HCT116 (cell line): ENCODE measurements around the gene VTN. TPM values are rescaled to one million over a fixed set of nuclear protein-coding genes. Genes with fewer than 3 reads are reported as not detected.

Experiments
- ATAC-seq: fragments of 200-7000 bp; cut with Tn5 transposase; 2 replicates; pipeline ENCODE4 v1.9.1; 2020; ENCODE audit warnings: mild to moderate bottlenecking, moderate library complexity
- BruUV-seq: library from RNA; stranded (reverse); fragments of 400-500 nt; replicated peaks from 2 replicates; lab custom pipeline; 2021; lab: Mats Ljungman, UMichigan
- CTCF ChIA-PET: fragments of 300-600 bp; sonication (Branson Sonifier 250); formaldehyde crosslinking; loops from one replicate; lab custom pipeline; 2021; ENCODE audit warnings: antibody characterized with exemption; lab: Charles Lee
- POLR2A ChIA-PET: fragments of 300-600, 350-600 bp; sonication (Branson Sonifier 250); formaldehyde crosslinking; loops from one replicate; lab custom pipeline; 2021; ENCODE audit warnings: antibody characterized with exemption; lab: Charles Lee
- RAD21 ChIA-PET, 2 experiments: fragments of 300-600 bp; sonication (Branson Sonifier 250); formaldehyde crosslinking; loops; one replicate each; lab custom pipeline; 2023; ENCODE audit warnings: low total read pairs in 2 of 2; ENCODE audit not compliant: uncharacterized antibody in 2 of 2, unreplicated experiment in 2 of 2, low non-redundant PET in 1 of 2; lab: Charles Lee
- DNase-seq: peaks from one replicate; pipeline ENCODE4 v3.0.0-alpha.2; 2010; ENCODE audit warnings: low read depth, low spot score
- H2AFZ ChIP-seq: fragments of 200-600 bp; shearing (Covaris generic), sonication (generic); 2 replicates; pipeline ENCODE4 v1.6.1; 2017; ENCODE audit warnings: low read depth, mixed run types, mixed read lengths, antibody characterized with exemption, low read length; ENCODE audit not compliant: poor library complexity, severe bottlenecking
- H3K27ac ChIP-seq: 2 replicates; pipeline ENCODE4 v1.5.1; 2012; ENCODE audit warnings: low read depth, low read length
- H3K27me3 ChIP-seq: fragments of 200-600 bp; sonication (generic); 2 replicates; pipeline ENCODE4 v1.6.1; 2016; ENCODE audit warnings: mixed run types, low read length, mixed read lengths; ENCODE audit not compliant: insufficient read depth
- H3K36me3 ChIP-seq, 2 experiments: fragments of 200-500 bp in 1 of 2; fragments of 200-600 bp in 1 of 2; sonication (Bioruptor generic) in 1 of 2; sonication (generic) in 1 of 2; 2 replicates each; pipeline versions ENCODE4 v1.5.1 to v1.6.1; 2014 to 2016; ENCODE audit warnings: low read length in 2 of 2, inconsistent platforms in 1 of 2, mixed read lengths in 1 of 2, mixed run types in 1 of 2; ENCODE audit not compliant: insufficient read depth in 2 of 2, control insufficient read depth in 1 of 2
- H3K4me1 ChIP-seq, 2 experiments: fragments of 200-600 bp in 1 of 2; sonication (generic) in 1 of 2; 2 replicates each; pipeline versions ENCODE4 v1.5.1 to v1.6.1; 2012 to 2017; ENCODE audit warnings: low read length in 2 of 2, inconsistent platforms in 1 of 2, mild to moderate bottlenecking in 1 of 2, mixed read lengths in 1 of 2, mixed run types in 1 of 2, moderate library complexity in 1 of 2; ENCODE audit not compliant: insufficient read depth in 2 of 2, control insufficient read depth in 1 of 2
- H3K4me2 ChIP-seq: fragments of 200-600 bp; sonication (generic); 2 replicates; pipeline ENCODE4 v1.6.1; 2017; ENCODE audit warnings: mixed run types, low read length, mixed read lengths
- H3K4me3 ChIP-seq, 2 experiments: fragments of 200-600 bp in 1 of 2; sonication (generic) in 1 of 2; replicated peaks in 1 of 2; 2 replicates each; pipeline ENCODE4 v1.5.1; 2011 to 2016; ENCODE audit warnings: low read length in 2 of 2, control low read depth in 1 of 2, low read depth in 1 of 2, mild to moderate bottlenecking in 1 of 2, mixed read lengths in 1 of 2, mixed run types in 1 of 2
- H3K79me2 ChIP-seq: fragments of 200-600 bp; sonication (generic); 2 replicates; pipeline ENCODE4 v1.6.1; 2017; ENCODE audit warnings: mild to moderate bottlenecking, mixed run types, low read length, moderate library complexity, mixed read lengths; ENCODE audit not compliant: insufficient read depth
- H3K9ac ChIP-seq: fragments of 200-600 bp; sonication (generic); 2 replicates; pipeline ENCODE4 v1.6.1; 2016; ENCODE audit warnings: low read length, mixed read lengths
- H3K9me2 ChIP-seq: fragments of 200-600 bp; sonication (generic), shearing (Covaris generic); 2 replicates; pipeline ENCODE4 v1.6.1; 2017; ENCODE audit warnings: mixed run types, mild to moderate bottlenecking, moderate library complexity; ENCODE audit not compliant: insufficient read depth
- H3K9me3 ChIP-seq, 2 experiments: fragments of 200-500 bp in 1 of 2; fragments of 200-600 bp in 1 of 2; sonication (Bioruptor generic) in 1 of 2; sonication (generic) in 1 of 2; 2 replicates each; pipeline ENCODE4 v1.6.1; 2014 to 2017; ENCODE audit warnings: low read length in 2 of 2, mixed read lengths in 2 of 2, inconsistent platforms in 1 of 2, low read depth in 1 of 2, mild to moderate bottlenecking in 1 of 2, mixed run types in 1 of 2, moderate library complexity in 1 of 2; ENCODE audit not compliant: control insufficient read depth in 1 of 2, insufficient read depth in 1 of 2
- H4K20me1 ChIP-seq: fragments of 200-600 bp; sonication (generic), shearing (Covaris generic); 2 replicates; pipeline ENCODE4 v1.6.1; 2017; ENCODE audit warnings: mixed run types, mild to moderate bottlenecking, moderate library complexity; ENCODE audit not compliant: insufficient read depth
- EZH2 ChIP-seq: fragments of 200-600 bp; sonication (generic); IDR thresholded peaks from 2 replicates; pipeline ENCODE4 v1.6.1; 2017; ENCODE audit warnings: antibody characterized with exemption, mixed run types
- EZH2phosphoT487 ChIP-seq: fragments of 200-600 bp; IDR thresholded peaks from 2 replicates; pipeline ENCODE4 v1.6.1; 2018; ENCODE audit warnings: antibody characterized with exemption, borderline replicate concordance
- JUND ChIP-seq: IDR thresholded peaks from 2 replicates; pipeline ENCODE4 v1.6.1; 2012
- RAD21 ChIP-seq: IDR thresholded peaks from 2 replicates; pipeline ENCODE4 v1.6.1; 2012; ENCODE audit warnings: low read depth, mild to moderate bottlenecking
- SRF ChIP-seq: IDR thresholded peaks from 2 replicates; pipeline ENCODE4 v1.6.1; 2012; ENCODE audit warnings: low read depth
- YY1 ChIP-seq: IDR thresholded peaks from 2 replicates; pipeline ENCODE4 v1.6.1; 2011; ENCODE audit warnings: low read length, low read depth, moderate library complexity, mild to moderate bottlenecking; ENCODE audit not compliant: insufficient replicate concordance; ENCODE audit errors: extremely low read depth
- ZFX ChIP-seq: fragments of 450-650 bp; IDR thresholded peaks from 2 replicates; pipeline ENCODE4 v1.6.1; 2017
- ZNF274 ChIP-seq: fragments of 200-500 bp; sonication (Bioruptor generic); IDR thresholded peaks from 2 replicates; pipeline ENCODE4 v1.6.1; 2014; ENCODE audit warnings: mild to moderate bottlenecking, low read depth, low read length, inconsistent platforms
- intact Hi-C: fragments of 100-400 bp; cut with micrococcal nuclease; formaldehyde crosslinking; loops from 2 replicates; pipeline ENCODE4 v1.10.0; 2022
- total RNA-seq: library from RNA; stranded (reverse); gene quantifications from one replicate; pipeline ENCODE4 v1.2.1, GENCODE V29; 2021; ENCODE audit not compliant: unreplicated experiment
- TF ChIP-seq, protein P1 (sequence below), 3 experiments: fragments of 200-600 bp in 1 of 3; sonication (generic) in 1 of 3; IDR thresholded peaks in 2 of 3; conservative IDR thresholded peaks in 1 of 3; 2 replicates each; pipeline ENCODE4 v1.5.1; 2012 to 2017; ENCODE audit warnings: low read depth in 2 of 3, low read length in 2 of 3, antibody characterized with exemption in 1 of 3, borderline replicate concordance in 1 of 3, control low read depth in 1 of 3, mild to moderate bottlenecking in 1 of 3, mixed read lengths in 1 of 3, mixed run types in 1 of 3, moderate library complexity in 1 of 3; ENCODE audit not compliant: insufficient read depth in 1 of 3
- TF ChIP-seq, protein P2 (sequence below): IDR thresholded peaks from 2 replicates; pipeline ENCODE4 v1.6.1; 2012; ENCODE audit warnings: low read depth

Gene VTN
- total RNA-seq, 1 experiment from 2014 or later, result 1.5 TPM

DNA sequence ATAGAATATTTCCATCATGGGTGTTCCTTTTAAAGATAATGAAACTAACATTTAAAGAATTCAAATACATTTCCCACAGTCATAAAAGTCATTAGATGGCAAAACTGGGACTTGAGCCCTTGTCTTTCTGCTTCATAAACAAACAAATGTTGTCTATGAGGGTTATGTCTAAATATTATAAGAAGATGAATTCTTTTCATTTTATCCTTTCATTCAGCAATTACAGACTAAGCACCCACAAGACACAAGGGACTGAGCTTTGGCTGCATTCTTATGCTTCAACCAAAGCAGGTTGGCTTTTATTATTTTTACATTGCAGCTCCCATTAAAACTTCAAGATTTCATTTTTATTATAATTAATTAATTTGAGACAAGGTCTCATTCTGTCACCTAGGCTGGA is 16.3 kb upstream of the VTN start:
- Histone ChIP-seq H3K4me3 (no peak overlapping the region), H2AFZ (no peak overlapping the region), H3K9ac (no peak overlapping the region), H3K4me2 (no peak overlapping the region), H3K9me3 (no peaks in the 10 kb centered on the region), H3K36me3 (no peaks in the 10 kb centered on the region), H3K27me3 (no peaks in the 10 kb centered on the region), H3K9me2 (no peaks in the 10 kb centered on the region), H4K20me1 (no peaks in the 10 kb centered on the region), H3K4me1 (no peaks in the 10 kb centered on the region), H3K27ac (no peak overlapping the region), H3K79me2 (no peaks in the 10 kb centered on the region)
- ChIA-PET RAD21 (no interaction called here), CTCF (interaction anchor here (1.4 kb wide), 1 partner anchor 30 kb away, joined by 3 read pairs; no protein-coding TSS in a partner anchor), POLR2A (no interaction called here)
- BruUV-seq, result no TSS peak
- intact Hi-C loops, result no loop called here
- DNase-seq, result no peak
- no peak for ATAC-seq
- TF ChIP-seq EZH2, result no peak
- TF ChIP-seq, protein P1, sequence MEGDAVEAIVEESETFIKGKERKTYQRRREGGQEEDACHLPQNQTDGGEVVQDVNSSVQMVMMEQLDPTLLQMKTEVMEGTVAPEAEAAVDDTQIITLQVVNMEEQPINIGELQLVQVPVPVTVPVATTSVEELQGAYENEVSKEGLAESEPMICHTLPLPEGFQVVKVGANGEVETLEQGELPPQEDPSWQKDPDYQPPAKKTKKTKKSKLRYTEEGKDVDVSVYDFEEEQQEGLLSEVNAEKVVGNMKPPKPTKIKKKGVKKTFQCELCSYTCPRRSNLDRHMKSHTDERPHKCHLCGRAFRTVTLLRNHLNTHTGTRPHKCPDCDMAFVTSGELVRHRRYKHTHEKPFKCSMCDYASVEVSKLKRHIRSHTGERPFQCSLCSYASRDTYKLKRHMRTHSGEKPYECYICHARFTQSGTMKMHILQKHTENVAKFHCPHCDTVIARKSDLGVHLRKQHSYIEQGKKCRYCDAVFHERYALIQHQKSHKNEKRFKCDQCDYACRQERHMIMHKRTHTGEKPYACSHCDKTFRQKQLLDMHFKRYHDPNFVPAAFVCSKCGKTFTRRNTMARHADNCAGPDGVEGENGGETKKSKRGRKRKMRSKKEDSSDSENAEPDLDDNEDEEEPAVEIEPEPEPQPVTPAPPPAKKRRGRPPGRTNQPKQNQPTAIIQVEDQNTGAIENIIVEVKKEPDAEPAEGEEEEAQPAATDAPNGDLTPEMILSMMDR (IDR thresholded peaks at IDR 0.05 in 2 of 3, conservative IDR thresholded peaks at IDR 0.05 in 1 of 3; ENCODE audit: borderline replicate concordance in 1 of 3, insufficient read depth in 1 of 3, low read depth in 2 of 3, low read length in 2 of 3), result no peak
- no peak for TF ChIP-seq ZFX
- no peak for TF ChIP-seq JUND
- TF ChIP-seq RAD21, result no peak
- no peak for TF ChIP-seq SRF
- TF ChIP-seq ZNF274, result no peak
- TF ChIP-seq, protein P2, sequence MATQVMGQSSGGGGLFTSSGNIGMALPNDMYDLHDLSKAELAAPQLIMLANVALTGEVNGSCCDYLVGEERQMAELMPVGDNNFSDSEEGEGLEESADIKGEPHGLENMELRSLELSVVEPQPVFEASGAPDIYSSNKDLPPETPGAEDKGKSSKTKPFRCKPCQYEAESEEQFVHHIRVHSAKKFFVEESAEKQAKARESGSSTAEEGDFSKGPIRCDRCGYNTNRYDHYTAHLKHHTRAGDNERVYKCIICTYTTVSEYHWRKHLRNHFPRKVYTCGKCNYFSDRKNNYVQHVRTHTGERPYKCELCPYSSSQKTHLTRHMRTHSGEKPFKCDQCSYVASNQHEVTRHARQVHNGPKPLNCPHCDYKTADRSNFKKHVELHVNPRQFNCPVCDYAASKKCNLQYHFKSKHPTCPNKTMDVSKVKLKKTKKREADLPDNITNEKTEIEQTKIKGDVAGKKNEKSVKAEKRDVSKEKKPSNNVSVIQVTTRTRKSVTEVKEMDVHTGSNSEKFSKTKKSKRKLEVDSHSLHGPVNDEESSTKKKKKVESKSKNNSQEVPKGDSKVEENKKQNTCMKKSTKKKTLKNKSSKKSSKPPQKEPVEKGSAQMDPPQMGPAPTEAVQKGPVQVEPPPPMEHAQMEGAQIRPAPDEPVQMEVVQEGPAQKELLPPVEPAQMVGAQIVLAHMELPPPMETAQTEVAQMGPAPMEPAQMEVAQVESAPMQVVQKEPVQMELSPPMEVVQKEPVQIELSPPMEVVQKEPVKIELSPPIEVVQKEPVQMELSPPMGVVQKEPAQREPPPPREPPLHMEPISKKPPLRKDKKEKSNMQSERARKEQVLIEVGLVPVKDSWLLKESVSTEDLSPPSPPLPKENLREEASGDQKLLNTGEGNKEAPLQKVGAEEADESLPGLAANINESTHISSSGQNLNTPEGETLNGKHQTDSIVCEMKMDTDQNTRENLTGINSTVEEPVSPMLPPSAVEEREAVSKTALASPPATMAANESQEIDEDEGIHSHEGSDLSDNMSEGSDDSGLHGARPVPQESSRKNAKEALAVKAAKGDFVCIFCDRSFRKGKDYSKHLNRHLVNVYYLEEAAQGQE, result no peak
- no peak for TF ChIP-seq EZH2phosphoT487
- no peak for TF ChIP-seq YY1
